ENCODE measurements around the gene TMEM63B.

DNA sequence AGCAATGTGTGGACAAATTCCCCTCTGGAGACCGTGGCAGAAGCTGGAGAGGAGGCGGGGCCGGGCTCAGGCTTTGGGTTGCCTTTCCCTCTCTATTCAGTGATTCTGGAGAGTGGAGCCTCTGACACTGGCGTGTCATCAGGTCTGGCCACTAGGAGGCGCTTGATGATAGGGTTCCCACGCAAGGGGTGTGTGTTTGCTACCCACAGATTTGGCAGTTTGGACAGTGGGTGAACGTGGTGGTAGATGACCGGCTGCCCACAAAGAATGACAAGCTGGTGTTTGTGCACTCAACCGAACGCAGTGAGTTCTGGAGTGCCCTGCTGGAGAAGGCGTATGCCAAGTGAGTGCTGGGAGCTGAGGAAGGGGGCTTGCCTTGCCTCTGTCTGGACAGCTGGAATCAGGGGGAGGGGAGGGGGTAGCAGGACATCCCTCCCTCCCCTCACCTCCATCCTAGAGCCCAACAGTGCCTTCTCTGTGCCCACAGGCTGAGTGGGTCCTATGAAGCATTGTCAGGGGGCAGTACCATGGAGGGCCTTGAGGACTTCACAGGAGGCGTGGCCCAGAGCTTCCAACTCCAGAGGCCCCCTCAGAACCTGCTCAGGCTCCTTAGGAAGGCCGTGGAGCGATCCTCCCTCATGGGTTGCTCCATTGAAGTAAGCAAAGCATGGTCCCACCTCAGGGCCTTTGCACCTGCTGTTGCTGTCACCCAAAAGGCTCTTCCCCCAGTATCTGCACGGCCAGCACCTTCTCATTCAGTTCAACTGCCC is 45.6 kb downstream of the TMEM63B start:
- TF ChIP-seq TAF1 (IDR thresholded peaks at IDR 0.05; ENCODE audit: low read depth) (no peak), RAD21 (IDR thresholded peaks at IDR 0.05; ENCODE audit: low read depth) (peak; percentile 98), FOXM1 (IDR thresholded peaks at IDR 0.05; ENCODE audit: borderline replicate concordance, low read depth) (no peak), EP300 (IDR thresholded peaks at IDR 0.05; ENCODE audit: borderline replicate concordance) (no peak), CEBPB (IDR thresholded peaks at IDR 0.05) (no peak), CREB1 (IDR thresholded peaks at IDR 0.05; ENCODE audit: low read depth) (no peak), YY1 (IDR thresholded peaks at IDR 0.05; ENCODE audit: low read depth) (no peak), TCF12 (IDR thresholded peaks at IDR 0.05; ENCODE audit: low read depth) (no peak), TEAD4 (IDR thresholded peaks at IDR 0.05) (no peak), EGR1 (IDR thresholded peaks at IDR 0.05) (no peak), NFIC (IDR thresholded peaks at IDR 0.05) (no peak)
- TF ChIP-seq, protein P1, sequence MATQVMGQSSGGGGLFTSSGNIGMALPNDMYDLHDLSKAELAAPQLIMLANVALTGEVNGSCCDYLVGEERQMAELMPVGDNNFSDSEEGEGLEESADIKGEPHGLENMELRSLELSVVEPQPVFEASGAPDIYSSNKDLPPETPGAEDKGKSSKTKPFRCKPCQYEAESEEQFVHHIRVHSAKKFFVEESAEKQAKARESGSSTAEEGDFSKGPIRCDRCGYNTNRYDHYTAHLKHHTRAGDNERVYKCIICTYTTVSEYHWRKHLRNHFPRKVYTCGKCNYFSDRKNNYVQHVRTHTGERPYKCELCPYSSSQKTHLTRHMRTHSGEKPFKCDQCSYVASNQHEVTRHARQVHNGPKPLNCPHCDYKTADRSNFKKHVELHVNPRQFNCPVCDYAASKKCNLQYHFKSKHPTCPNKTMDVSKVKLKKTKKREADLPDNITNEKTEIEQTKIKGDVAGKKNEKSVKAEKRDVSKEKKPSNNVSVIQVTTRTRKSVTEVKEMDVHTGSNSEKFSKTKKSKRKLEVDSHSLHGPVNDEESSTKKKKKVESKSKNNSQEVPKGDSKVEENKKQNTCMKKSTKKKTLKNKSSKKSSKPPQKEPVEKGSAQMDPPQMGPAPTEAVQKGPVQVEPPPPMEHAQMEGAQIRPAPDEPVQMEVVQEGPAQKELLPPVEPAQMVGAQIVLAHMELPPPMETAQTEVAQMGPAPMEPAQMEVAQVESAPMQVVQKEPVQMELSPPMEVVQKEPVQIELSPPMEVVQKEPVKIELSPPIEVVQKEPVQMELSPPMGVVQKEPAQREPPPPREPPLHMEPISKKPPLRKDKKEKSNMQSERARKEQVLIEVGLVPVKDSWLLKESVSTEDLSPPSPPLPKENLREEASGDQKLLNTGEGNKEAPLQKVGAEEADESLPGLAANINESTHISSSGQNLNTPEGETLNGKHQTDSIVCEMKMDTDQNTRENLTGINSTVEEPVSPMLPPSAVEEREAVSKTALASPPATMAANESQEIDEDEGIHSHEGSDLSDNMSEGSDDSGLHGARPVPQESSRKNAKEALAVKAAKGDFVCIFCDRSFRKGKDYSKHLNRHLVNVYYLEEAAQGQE (IDR thresholded peaks at IDR 0.05; ENCODE audit: low read depth) = no peak
- TF ChIP-seq, protein P2, sequence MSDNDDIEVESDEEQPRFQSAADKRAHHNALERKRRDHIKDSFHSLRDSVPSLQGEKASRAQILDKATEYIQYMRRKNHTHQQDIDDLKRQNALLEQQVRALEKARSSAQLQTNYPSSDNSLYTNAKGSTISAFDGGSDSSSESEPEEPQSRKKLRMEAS (IDR thresholded peaks at IDR 0.05) = no peak
- TF ChIP-seq, protein P3, sequence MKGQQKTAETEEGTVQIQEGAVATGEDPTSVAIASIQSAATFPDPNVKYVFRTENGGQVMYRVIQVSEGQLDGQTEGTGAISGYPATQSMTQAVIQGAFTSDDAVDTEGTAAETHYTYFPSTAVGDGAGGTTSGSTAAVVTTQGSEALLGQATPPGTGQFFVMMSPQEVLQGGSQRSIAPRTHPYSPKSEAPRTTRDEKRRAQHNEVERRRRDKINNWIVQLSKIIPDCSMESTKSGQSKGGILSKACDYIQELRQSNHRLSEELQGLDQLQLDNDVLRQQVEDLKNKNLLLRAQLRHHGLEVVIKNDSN (IDR thresholded peaks at IDR 0.05) = no peak
